Jurkat, Clone E6-1 (cell line): Measurements from ENCODE around the gene ATAT1.
"Not testable (repeated sequence)": the region's sequence is repeated elsewhere in the genome, so short reads cannot be mapped to it uniquely, and the experiment has no call there.

Source experiments
- DNase-seq: peaks from one replicate; pipeline ENCODE4 v3.0.0-alpha.2; 2011; ENCODE audit warnings: low read depth, low spot score
- H3K4me3 ChIP-seq: 2 replicates; pipeline ENCODE4 v1.5.1; 2011; ENCODE audit warnings: mild to moderate bottlenecking, low read length, control low read depth, moderate library complexity

ATAT1 gene

DNA sequence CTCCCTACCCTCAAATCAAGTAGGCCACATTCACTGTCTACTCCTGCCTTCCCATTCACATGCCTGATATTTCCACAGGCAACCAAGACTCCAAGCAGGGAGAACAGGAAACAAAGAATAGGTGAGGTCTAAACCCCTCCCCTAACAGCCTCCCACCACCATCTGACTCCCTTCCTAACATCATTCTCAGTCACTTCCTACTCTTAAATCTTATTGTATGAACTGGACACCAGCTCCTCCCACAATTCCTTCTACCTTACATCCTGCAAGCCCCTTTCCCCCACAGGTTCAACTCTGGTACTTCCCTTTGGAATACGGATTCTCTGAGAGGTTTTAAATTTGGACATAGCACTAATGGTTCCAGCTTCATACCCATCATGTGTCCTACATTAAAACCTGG is 19.3 kb downstream of the ATAT1 start:
- DNase-seq: no peak
- no peak overlapping the region for H3K4me3 ChIP-seq

DNA sequence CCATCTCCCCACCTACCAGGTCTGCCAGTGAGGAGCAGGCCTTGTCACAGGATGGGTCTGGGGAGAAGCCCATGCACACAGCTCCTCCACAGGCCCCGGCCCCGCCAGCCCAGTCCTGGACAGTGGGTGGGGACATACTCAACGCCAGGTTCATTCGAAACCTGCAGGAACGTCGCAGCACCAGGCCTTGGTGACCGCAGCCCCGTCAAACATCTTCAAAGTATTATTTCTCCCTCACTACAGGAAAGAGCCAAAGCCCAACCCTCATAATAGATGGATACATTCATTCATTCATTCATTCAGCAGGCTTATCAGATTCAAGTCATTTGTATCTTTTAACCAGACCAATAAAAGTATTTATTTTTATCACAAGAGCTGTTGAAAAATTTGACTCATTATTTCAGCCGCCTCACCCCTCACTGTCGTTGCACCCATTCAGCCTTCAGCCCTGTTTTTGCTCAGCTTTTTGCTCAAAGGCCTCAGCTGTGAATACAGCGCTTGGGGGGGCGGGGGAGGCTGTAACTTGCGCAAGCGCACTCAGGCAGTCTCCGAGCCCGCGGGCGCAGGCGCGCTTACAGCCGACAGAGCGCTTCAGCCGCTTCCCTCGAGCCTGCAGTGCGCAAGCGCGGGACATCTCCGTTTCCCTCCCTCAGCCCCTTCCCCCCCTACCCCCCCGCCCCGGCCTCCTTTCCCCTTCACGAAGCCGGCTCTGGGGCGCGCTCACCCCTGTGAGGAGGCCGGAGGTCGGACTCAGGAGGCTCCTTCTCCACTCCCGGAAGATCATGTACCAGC is 20.0 kb downstream of the ATAT1 start, which contains the start of gene C6orf136:
C6orf136 (plus strand) TSS at position 684 of the 792 bp plus-strand sequence; CDS start at position 783, 99 bp downstream.
- peak; percentile 92 for DNase-seq
- H3K4me3 ChIP-seq: peak within 1 kb of the TSS; percentile 87

- H3K4me3 ChIP-seq: peak overlapping the region; percentile 87
- no peak for DNase-seq
These were observed 20.8 kb downstream of the ATAT1 start for GRCh38 chr6:30647242-30648116.

DNA sequence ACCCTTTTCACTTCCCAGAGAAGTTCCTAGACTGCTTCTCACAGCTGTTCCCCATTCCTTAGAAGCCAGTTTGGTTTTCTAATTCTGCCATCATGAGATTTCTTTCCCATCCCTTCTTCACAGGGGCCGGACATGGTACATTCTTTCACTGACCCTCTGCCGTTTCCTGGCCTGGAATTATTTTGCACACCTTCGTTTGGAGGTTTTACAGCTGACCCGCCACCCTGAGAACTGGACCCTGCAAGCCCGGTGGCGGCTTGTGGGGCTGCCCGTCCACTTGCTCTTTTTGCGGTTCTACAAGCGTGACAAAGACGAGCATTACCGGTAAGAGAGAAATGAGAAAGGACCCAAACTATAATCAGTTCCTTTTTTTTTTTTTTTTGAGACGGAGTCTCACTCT is 24.5 kb downstream of the ATAT1 start:
- no peak overlapping the region for H3K4me3 ChIP-seq
- no peak for DNase-seq

GRCh38 chr6:30654798-30655742 is 28.4 kb downstream of the ATAT1 start:
- no peak for DNase-seq
- no peak overlapping the region for H3K4me3 ChIP-seq

- no peak for DNase-seq
- no peak overlapping the region for H3K4me3 ChIP-seq
These were observed 29.0 kb downstream of the ATAT1 start for GRCh38 chr6:30655743-30656094.

DNA sequence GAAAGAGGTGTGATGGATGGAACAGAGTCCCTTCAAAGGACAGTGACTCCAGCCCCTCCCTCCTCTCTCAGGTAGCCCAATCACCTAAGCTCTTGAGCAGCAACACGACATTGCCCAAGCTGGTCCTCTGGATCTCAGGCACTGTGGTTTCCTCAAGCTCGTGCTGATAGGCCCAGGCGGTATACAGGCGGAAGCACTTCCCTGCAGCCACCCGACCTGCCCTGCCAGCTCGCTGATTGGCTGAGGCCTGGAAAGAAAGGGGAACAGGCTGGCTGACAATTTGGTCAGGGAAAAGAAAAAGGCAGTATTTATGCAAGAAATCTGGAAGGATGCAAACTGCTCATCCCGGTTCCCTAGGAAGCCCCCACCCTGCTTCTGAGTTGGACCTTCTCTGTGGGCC is 29.8 kb downstream of the ATAT1 start:
- no peak for DNase-seq
- H3K4me3 ChIP-seq: no peak overlapping the region

- DNase-seq: no peak
- no peak overlapping the region for H3K4me3 ChIP-seq
These were observed 30.8 kb downstream of the ATAT1 start for GRCh38 chr6:30657454-30657853.

- H3K4me3 ChIP-seq, DNase-seq: not testable (repeated sequence)
These were observed 31.2 kb downstream of the ATAT1 start for GRCh38 chr6:30657922-30658321.

DNA sequence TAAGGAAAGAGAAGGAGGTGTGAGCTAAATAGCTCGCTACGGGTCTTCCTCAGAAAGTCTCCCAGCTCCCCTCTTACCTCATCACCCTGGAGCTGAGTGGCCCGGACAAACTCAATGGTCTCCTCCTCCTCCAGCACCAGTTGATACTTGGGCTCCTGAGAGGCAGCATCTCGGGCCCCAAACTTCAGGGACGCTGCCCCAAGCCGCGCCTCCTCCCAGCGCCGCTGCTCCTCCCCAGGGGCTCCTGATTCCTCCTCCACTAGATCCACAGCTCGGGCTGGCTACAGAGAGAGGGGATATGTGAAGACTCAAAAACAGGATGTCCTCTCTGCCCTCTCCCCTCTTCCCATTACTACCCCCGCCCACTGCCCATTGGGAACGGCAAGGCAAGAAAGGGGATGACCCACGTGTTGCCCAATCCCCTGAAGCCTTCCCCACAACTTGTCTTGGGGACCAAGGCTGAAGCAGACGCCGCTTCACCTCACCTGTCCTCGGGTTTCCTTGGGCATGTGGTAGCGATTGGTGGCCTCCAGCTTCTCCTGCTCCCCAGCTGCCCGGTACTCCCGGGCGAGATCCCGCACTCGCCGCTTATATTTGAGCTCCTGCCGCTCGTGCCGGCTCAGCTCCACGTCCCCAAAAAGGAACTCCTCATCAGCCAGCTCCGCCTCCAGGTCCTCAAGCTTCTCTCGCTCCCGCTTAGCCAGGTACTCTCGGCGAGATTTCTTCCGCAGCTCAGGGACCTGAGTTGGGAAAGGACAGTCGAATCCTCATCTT is 38.5 kb downstream of the ATAT1 start:
- DNase-seq: no peak
- H3K4me3 ChIP-seq: no peak overlapping the region

GRCh38 chr6:30666300-30666699 is 39.6 kb downstream of the ATAT1 start:
- H3K4me3 ChIP-seq, DNase-seq: not testable (repeated sequence)

DNA sequence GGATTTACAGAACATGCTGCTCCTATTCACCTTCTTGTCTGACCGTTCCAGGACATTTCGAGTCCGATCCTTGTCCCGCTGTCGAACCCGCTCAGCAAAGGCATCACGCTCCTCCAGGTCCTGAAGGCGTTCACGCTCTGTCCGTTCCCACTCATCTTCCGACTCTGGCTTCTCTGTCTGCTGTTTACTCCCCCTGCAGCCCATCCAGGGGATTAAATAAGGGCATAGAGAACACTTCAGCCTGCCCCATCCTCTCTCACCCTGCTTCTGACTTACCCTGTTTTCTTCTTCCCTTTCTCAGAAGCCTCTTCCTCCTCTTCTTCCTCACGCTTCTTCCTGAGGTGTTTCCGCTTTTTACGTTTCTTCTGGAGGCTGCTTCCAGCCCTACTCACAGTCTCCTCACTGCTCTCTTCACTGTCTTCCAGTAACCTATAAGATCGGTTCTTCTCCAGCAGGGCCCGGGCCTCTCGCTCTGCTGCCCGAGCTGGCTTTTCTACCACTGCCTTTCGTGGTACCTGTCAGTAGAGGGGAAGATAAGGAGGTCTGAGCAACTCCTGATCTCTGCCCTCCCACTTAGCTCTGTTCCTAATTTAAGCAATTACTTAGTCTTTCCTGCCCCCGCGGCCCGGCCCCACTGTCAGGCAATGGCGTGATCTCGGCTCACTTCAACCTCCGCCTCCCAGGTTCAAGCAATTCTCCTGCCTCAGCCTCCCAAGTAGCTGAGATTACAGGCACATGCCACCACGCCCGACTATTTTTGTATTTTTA is 44.3 kb downstream of the ATAT1 start:
- no peak overlapping the region for H3K4me3 ChIP-seq
- DNase-seq: no peak

DNA sequence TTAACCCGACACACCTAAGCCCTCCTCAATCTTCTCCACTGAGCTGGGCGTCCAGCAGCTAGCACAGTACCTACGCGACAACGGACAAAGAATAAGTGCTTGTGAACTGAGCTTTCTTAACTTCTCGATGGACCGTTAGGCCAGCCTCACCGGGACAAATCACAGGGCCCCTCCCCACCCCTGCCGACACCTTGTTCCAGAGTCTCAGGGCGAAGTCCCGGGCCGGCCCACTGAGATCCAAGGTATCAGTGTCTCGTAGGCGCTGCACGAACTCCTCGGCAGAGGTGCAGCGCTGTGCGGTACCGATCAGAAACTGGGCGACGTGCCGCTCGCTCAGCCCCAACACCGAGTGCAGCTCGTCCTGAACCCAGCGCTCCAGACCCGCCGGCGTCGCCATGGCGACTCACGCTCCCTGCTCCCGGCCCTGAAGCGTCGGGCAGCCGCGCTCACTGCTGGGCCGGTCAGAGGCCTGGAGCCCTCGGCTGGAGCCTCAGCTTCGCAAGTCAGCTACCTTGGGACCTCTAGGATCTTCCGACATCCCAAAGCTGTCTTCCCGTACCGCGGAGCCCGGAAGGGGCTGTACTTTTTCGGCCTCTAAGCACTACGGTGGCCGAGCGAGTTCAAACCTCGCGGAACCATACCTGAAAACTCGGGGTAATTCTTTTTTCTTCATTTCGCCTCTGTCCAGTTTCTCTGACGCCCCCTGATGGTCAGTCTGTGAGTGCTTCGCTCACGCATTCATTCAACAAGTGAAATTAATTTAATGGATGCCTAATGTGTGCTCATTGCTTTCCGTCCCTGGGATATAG is 46.0 kb downstream of the ATAT1 start, which contains the start of gene DHX16:
DHX16 (minus strand) TSS at position 562 of the 809 bp plus-strand sequence; CDS start at position 397, 165 bp downstream.
- peak; percentile 96 for DNase-seq
- H3K4me3 ChIP-seq: peak within 1 kb of the TSS; percentile 96

DNA sequence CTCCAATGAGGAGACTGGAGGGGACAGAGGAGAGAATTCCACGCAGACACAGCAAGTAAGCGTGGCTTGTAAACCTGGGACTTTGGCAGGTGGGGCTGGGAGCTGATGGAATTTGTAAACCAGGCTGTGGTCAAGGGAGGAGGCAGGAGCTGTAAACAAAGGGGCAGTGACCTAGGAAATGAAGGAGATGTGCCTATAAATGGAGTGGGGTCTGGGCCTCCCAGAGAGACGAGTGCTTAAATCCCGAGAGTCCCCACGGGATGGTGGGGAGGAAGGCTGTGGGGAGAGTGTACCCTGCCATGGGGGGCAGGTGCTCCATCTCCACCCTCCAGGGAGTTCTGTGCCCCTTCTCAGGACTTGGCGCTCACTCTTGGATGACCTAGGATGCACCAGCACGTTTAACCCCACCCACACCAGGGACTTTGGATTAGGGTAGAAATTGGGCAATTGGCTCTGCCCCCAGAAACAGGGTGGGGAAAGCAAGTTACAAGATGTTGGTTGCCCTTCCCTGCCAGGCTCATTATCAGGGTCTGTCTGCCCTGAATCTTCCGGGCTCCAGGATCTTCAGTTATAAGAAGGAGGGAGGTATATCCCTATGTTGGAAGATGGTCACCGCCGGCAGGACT is 50.1 kb downstream of the ATAT1 start:
- DNase-seq: no peak
- no peak overlapping the region for H3K4me3 ChIP-seq

GRCh38 chr6:30678964-30679726 is 52.5 kb downstream of the ATAT1 start:
- peak overlapping the region; percentile 15 for H3K4me3 ChIP-seq
- peak; percentile 78 for DNase-seq
